ENCODE data around the gene ATR.

Gene ATR

GRCh38 chr3:142460689-142461088 lies 117.8 kb downstream of the ATR start:
- no peak for DNase-seq (ENCODE audit: low spot score)
- TF ChIP-seq, protein P1, sequence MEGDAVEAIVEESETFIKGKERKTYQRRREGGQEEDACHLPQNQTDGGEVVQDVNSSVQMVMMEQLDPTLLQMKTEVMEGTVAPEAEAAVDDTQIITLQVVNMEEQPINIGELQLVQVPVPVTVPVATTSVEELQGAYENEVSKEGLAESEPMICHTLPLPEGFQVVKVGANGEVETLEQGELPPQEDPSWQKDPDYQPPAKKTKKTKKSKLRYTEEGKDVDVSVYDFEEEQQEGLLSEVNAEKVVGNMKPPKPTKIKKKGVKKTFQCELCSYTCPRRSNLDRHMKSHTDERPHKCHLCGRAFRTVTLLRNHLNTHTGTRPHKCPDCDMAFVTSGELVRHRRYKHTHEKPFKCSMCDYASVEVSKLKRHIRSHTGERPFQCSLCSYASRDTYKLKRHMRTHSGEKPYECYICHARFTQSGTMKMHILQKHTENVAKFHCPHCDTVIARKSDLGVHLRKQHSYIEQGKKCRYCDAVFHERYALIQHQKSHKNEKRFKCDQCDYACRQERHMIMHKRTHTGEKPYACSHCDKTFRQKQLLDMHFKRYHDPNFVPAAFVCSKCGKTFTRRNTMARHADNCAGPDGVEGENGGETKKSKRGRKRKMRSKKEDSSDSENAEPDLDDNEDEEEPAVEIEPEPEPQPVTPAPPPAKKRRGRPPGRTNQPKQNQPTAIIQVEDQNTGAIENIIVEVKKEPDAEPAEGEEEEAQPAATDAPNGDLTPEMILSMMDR (IDR thresholded peaks at IDR 0.05; ENCODE audit: extremely low read depth, missing control alignments) = no peak

DNA sequence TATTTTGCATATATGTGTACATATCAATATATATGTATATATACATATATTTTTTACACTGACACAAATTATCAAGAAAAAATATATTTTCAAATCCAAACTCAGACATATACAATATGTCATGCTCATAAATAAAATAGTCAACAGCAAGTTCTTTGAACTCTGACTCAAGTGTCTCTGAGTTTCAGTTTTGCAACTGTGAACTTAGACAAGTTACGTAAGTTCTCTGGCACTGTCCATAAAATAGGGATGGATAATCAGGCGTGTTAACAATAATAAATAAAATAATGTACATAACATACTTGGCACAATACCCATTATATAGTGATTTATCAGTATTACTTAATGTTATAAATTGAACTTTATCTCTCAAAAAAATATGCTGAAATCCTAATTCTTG lies 118.6 kb downstream of the ATR start:
- no peak for DNase-seq (ENCODE audit: low spot score)
- TF ChIP-seq, protein P1 (IDR thresholded peaks at IDR 0.05; ENCODE audit: extremely low read depth, missing control alignments) = no peak

- TF ChIP-seq, protein P1 (IDR thresholded peaks at IDR 0.05; ENCODE audit: extremely low read depth, missing control alignments) = no peak
- no peak for DNase-seq (ENCODE audit: low spot score)
Measured at GRCh38 chr3:142459096-142459495, 119.4 kb downstream of the ATR start.

- no peak for DNase-seq (ENCODE audit: low spot score)
- TF ChIP-seq, protein P1 (IDR thresholded peaks at IDR 0.05; ENCODE audit: extremely low read depth, missing control alignments) = no peak
Measured at GRCh38 chr3:142450881-142451280, 127.7 kb downstream of the ATR start.

GRCh38 chr3:142450189-142450588 lies 128.3 kb downstream of the ATR start:
- DNase-seq (ENCODE audit: low spot score) = no peak
- TF ChIP-seq, protein P1 (IDR thresholded peaks at IDR 0.05; ENCODE audit: extremely low read depth, missing control alignments) = no peak

GRCh38 chr3:142447852-142448823 lies 130.4 kb downstream of the ATR start, which contains the start of gene XRN1:
Gene XRN1 (minus strand): TSS chr3:142448037. CDS start chr3:142447944, 93 bp downstream.
- peak; percentile 95 for DNase-seq (ENCODE audit: low spot score)
- TF ChIP-seq, protein P1 (IDR thresholded peaks at IDR 0.05; ENCODE audit: extremely low read depth, missing control alignments) = no peak

DNA sequence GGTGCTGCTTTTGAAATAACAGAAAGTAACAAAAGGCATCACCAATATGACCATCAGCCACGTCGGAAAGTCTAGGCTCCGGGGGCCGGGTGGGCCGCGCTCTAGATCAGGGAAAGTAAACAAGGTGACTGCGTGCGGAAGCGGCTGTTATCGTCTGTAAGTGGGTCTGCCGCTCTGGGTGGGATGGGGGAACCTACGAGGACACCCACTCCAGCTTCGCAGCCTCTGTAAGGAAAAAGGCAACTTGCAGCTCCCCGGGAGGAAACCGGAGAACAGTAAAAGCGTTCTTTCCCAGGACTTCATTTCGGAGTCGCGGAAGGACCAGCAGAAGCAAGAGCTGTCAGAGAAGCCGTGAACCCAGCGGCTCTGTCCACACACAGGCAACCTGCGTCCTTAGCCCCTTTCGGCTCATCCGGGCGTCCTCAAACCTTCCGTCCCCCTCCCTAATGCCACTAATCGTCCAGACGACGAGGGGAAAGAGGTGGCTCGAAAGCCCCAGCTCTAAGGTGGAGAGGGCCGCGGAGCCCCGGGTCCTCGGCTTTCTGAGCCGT lies 131.2 kb downstream of the ATR start:
- TF ChIP-seq, protein P1 (IDR thresholded peaks at IDR 0.05; ENCODE audit: extremely low read depth, missing control alignments) = no peak
- peak; percentile 52 for DNase-seq (ENCODE audit: low spot score)
